K562 (cell line): ENCODE measurements around the gene LRRC75A. TPM values are rescaled to one million over a fixed set of nuclear protein-coding genes. Genes with fewer than 3 reads are reported as not detected.

ENCODE experiments used
- BHLHE40 ChIP-seq: IDR thresholded peaks from 2 replicates; pipeline ENCODE4 v1.6.1; 2011; ENCODE audit warnings: low read length, improper control_type of control experiment
- ELF1 ChIP-seq: fragments of 200-800 bp; sonication (Bioruptor generic); IDR thresholded peaks from 2 replicates; pipeline ENCODE4 v1.6.1; 2016; ENCODE audit warnings: missing genetic modification characterization, missing compliant biosample characterization
- FOXA3 ChIP-seq, 2 experiments: fragments of 450-650 bp in 1 of 2; sonication (generic) in 1 of 2; formaldehyde crosslinking; IDR thresholded peaks in 1 of 2; conservative IDR thresholded peaks in 1 of 2; 2 replicates each; pipeline versions ENCODE4 v1.4.0 to v1.8.0; 2020 to 2022; ENCODE audit warnings: mild to moderate bottlenecking in 2 of 2, missing genetic modification reagents in 1 of 2
- JUND ChIP-seq, 2 experiments: IDR thresholded peaks; 2 replicates in 1 of 2; 3 replicates in 1 of 2; pipeline ENCODE4 v1.6.1; 2011; ENCODE audit warnings: borderline replicate concordance in 2 of 2, low read depth in 2 of 2, low read length in 2 of 2, improper control_type of control experiment in 1 of 2, missing biosample characterization in 1 of 2, missing genetic modification characterization in 1 of 2, missing genetic modification reagents in 1 of 2
- MYC ChIP-seq, 2 experiments: fragments of 250-450 bp in 1 of 2; sonication (Bioruptor Pico) in 1 of 2; IDR thresholded peaks; 2 replicates each; pipeline versions ENCODE4 v1.5.1 to v1.6.1; 2012 to 2021; ENCODE audit warnings: low read depth in 2 of 2, borderline replicate concordance in 1 of 2, improper control_type of control experiment in 1 of 2, low read length in 1 of 2, mild to moderate bottlenecking in 1 of 2, moderate library complexity in 1 of 2
- POLR2H ChIP-seq: IDR thresholded peaks from 2 replicates; pipeline ENCODE4 v1.6.1; 2016; ENCODE audit warnings: missing genetic modification characterization, low read depth, mild to moderate bottlenecking, control low read depth, missing compliant biosample characterization, moderate library complexity
- RBM15 ChIP-seq: fragments of 200-400 bp; formaldehyde crosslinking; IDR thresholded peaks from 2 replicates; pipeline ENCODE4 v1.6.1; 2018; ENCODE audit warnings: mild to moderate bottlenecking, low read length, moderate library complexity; ENCODE audit not compliant: insufficient read depth
- RREB1 ChIP-seq: fragments of 250-450 bp; sonication (Bioruptor Pico); IDR thresholded peaks from 2 replicates; pipeline ENCODE4 v1.4.0; 2020
- TFAP4 ChIP-seq: sonication (generic); formaldehyde crosslinking; IDR thresholded peaks from 2 replicates; pipeline ENCODE4 v1.8.0; 2022; ENCODE audit warnings: missing genetic modification reagents, mild to moderate bottlenecking, moderate library complexity, borderline replicate concordance
- ZFX ChIP-seq: sonication (generic); formaldehyde crosslinking; IDR thresholded peaks from 2 replicates; pipeline ENCODE4 v1.8.0; 2022; ENCODE audit warnings: mild to moderate bottlenecking, missing genetic modification reagents, moderate library complexity
- ZNF263 ChIP-seq: sonication (generic); formaldehyde crosslinking; IDR thresholded peaks from 2 replicates; pipeline ENCODE4 v1.8.0; 2022; ENCODE audit warnings: mild to moderate bottlenecking, missing genetic modification reagents, borderline replicate concordance
- polyA plus RNA-seq, 8 experiments: library from polyadenylated mRNA; depleted of rRNA in 4 of 8; stranded (reverse) in 5 of 8; unstranded in 3 of 8; fragments of >200 nt; fragmentation: Nextera tagmentation in 2 of 8; fragmentation: Illumina TruSeq in 1 of 8; extraction: Ambion mirVana in 2 of 8; extraction: Trizol in 1 of 8; gene quantifications; 2 replicates each; pipeline versions ENCODE4 v1.2.1 to v1.2.3, GENCODE V29; 2011 to 2014; ENCODE audit warnings: inconsistent platforms in 1 of 8, missing spikeins in 1 of 8
- total RNA-seq, 7 experiments: library from RNA; depleted of rRNA in 6 of 7; stranded (reverse); fragments of >200 nt in 6 of 7; fragmentation: Illumina TruSeq in 2 of 7; extraction: Trizol in 2 of 7; gene quantifications; 2 replicates each; pipeline versions ENCODE4 v1.2.1 to v1.2.3, GENCODE V29; 2011 to 2021; ENCODE audit warnings: low replicate concordance in 1 of 7
- TF ChIP-seq, protein P1 (sequence below): fragments of 450-650 bp; IDR thresholded peaks from 2 replicates; pipeline ENCODE4 v1.6.1; 2016; ENCODE audit warnings: mild to moderate bottlenecking
- TF ChIP-seq, protein P2 (sequence below), 2 experiments: IDR thresholded peaks; 2 replicates each; pipeline ENCODE4 v1.6.1; 2011; ENCODE audit warnings: borderline replicate concordance in 1 of 2, control low read depth in 1 of 2, low read depth in 1 of 2, low read length in 1 of 2, mild to moderate bottlenecking in 1 of 2, mixed read lengths in 1 of 2, moderate library complexity in 1 of 2; ENCODE audit not compliant: insufficient read depth in 1 of 2, insufficient read length in 1 of 2, poor library complexity in 1 of 2, severe bottlenecking in 1 of 2; ENCODE audit errors: extremely low read depth in 1 of 2

Gene LRRC75A
- total and polyA plus RNA-seq, 9 of the 15 experiments (the other 6 are each of a cell fraction or from before 2014, with no cell fraction given), result 0.04 to 0.34 (median 0.08) TPM; not detected in 5

DNA sequence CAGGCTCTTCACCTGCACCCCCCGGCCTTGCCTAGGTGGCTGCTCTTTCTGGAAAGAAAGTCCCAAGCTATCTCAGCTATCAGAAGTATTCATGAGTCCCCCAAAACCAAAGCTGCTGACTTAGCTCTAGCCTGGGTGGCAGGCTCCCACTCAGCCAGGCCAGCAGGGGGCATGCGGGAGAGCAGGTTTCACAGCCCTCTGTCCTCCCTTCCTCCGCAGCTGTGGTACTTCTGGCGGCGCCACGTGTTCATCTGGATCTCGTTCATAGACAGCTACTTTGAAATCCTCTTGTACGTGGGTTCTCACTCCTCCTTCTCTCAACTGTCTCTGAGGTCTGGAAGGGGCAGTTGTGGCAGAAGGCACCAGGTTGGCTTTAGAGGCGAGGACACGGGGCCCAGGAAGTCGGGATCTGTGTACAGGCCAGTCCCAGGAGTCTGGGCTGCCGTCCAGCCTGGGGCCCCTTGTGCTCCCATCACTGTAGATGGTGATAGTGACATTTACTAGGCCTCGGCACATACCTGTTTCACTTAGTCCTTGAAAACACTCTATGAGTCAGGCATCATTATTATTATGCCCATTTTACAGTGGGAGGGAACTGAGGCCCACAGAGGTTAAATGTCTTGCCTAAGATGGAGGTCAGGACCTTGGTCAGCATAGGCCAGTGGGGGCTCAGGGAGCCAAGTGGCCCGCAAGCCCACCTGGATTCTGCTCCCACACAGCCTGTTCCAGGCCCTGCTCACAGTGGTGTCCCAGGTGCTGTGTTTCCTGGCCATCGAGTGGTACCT is 63.7 kb downstream of the LRRC75A start (continued):
- TF ChIP-seq, protein P1, sequence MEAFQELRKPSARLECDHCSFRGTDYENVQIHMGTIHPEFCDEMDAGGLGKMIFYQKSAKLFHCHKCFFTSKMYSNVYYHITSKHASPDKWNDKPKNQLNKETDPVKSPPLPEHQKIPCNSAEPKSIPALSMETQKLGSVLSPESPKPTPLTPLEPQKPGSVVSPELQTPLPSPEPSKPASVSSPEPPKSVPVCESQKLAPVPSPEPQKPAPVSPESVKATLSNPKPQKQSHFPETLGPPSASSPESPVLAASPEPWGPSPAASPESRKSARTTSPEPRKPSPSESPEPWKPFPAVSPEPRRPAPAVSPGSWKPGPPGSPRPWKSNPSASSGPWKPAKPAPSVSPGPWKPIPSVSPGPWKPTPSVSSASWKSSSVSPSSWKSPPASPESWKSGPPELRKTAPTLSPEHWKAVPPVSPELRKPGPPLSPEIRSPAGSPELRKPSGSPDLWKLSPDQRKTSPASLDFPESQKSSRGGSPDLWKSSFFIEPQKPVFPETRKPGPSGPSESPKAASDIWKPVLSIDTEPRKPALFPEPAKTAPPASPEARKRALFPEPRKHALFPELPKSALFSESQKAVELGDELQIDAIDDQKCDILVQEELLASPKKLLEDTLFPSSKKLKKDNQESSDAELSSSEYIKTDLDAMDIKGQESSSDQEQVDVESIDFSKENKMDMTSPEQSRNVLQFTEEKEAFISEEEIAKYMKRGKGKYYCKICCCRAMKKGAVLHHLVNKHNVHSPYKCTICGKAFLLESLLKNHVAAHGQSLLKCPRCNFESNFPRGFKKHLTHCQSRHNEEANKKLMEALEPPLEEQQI, result no peak
- TF ChIP-seq FOXA3 (CRISPR knock-in tag; conservative IDR thresholded peaks at IDR 0.05 in 1 of 2, IDR thresholded peaks at IDR 0.05 in 1 of 2) (no peak), POLR2H (tag) (no peak), ELF1 (no peak), ZNF263 (CRISPR knock-in tag) (0 out of 2 replicates have a peak, but pooled peaks have one; percentile 36), BHLHE40 (0 out of 2 replicates have a peak, but pooled peaks have one; percentile 34), RBM15 (no peak), TFAP4 (peak; percentile 81; the same call in 1 of the 2 replicates), RREB1 (CRISPR knock-in tag) (no peak), JUND (IDR thresholded peaks at IDR 0.05; ENCODE audit: borderline replicate concordance, low read depth, low read length) (no peak), JUND (tag; IDR thresholded peaks at IDR 0.05; ENCODE audit: borderline replicate concordance, low read depth, low read length) (no peak), ZFX (CRISPR knock-in tag) (peak; percentile 31; the same call in 1 of the 2 replicates), MYC (IDR thresholded peaks at IDR 0.05; ENCODE audit: low read depth, low read length) (peak; percentile 83), MYC (CRISPR knock-in tag; IDR thresholded peaks at IDR 0.05; ENCODE audit: borderline replicate concordance, low read depth) (no peak)
- TF ChIP-seq, protein P2, sequence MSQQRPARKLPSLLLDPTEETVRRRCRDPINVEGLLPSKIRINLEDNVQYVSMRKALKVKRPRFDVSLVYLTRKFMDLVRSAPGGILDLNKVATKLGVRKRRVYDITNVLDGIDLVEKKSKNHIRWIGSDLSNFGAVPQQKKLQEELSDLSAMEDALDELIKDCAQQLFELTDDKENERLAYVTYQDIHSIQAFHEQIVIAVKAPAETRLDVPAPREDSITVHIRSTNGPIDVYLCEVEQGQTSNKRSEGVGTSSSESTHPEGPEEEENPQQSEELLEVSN (IDR thresholded peaks at IDR 0.05; ENCODE audit: borderline replicate concordance in 1 of 2, extremely low read depth in 1 of 2, insufficient read depth in 1 of 2, insufficient read length in 1 of 2, low read depth in 1 of 2, low read length in 1 of 2, poor library complexity in 1 of 2, severe bottlenecking in 1 of 2), result peak; percentile 67 to 81
